Nephron (organoid): ENCODE data around the gene PIK3CD.
"Not testable (repeated sequence)": the region's sequence is repeated elsewhere in the genome, so short reads cannot be mapped to it uniquely, and the experiment has no call there.

Experiments
- H3K27ac Mint-ChIP-seq, 3 experiments: 2 replicates each; pipeline ENCODE4 v1.8.0; 2020; ENCODE audit warnings: mixed read lengths in 3 of 3, mild to moderate bottlenecking in 2 of 3, moderate library complexity in 1 of 3
- H3K27me3 Mint-ChIP-seq: 2 replicates; pipeline ENCODE4 v1.8.0; 2021; ENCODE audit warnings: low read depth, mild to moderate bottlenecking, moderate library complexity, mixed read lengths
- H3K36me3 Mint-ChIP-seq: 2 replicates; pipeline ENCODE4 v1.8.0; 2020; ENCODE audit warnings: low read depth, mixed read lengths
- H3K4me1 Mint-ChIP-seq: 2 replicates; pipeline ENCODE4 v1.8.0; 2020; ENCODE audit warnings: mixed read lengths
- H3K4me3 Mint-ChIP-seq, 3 experiments: 2 replicates each; pipeline ENCODE4 v1.8.0; 2020; ENCODE audit warnings: mild to moderate bottlenecking in 3 of 3, mixed read lengths in 3 of 3, moderate library complexity in 2 of 3
- H3K9me3 Mint-ChIP-seq: 2 replicates; pipeline ENCODE4 v1.8.0; 2020; ENCODE audit warnings: mixed read lengths
- CTCF ChIP-seq, 3 experiments: fragments of 200-600 bp; sonication (generic); IDR thresholded peaks; one replicate each; pipeline ENCODE4 v1.5.0; 2021; ENCODE audit warnings: antibody characterized with exemption in 3 of 3; ENCODE audit not compliant: unreplicated experiment in 3 of 3

Gene PIK3CD

GRCh38 chr1:9665193-9665592 is 13.7 kb downstream of the PIK3CD start:
- Mint-ChIP-seq H3K9me3 (no peaks in the 10 kb centered on the region), H3K4me3 (no peak overlapping the region), H3K27me3 (peaks cover 32% of the 10 kb centered on the region), H3K36me3 (no peaks in the 10 kb centered on the region), H3K4me1 (no peaks in the 10 kb centered on the region), H3K27ac (no peak overlapping the region)
- TF ChIP-seq CTCF (IDR thresholded peaks at IDR 0.05; ENCODE audit: unreplicated experiment in 3 of 3) = no peak

- TF ChIP-seq CTCF (IDR thresholded peaks at IDR 0.05; ENCODE audit: unreplicated experiment in 3 of 3) = no peak
- Mint-ChIP-seq H3K27ac (no peak overlapping the region), H3K4me3 (no peak overlapping the region), H3K36me3 (no peaks in the 10 kb centered on the region), H3K27me3 (peaks cover 26% of the 10 kb centered on the region), H3K4me1 (no peaks in the 10 kb centered on the region), H3K9me3 (no peaks in the 10 kb centered on the region)
These were observed 16.5 kb downstream of the PIK3CD start for GRCh38 chr1:9668080-9668479.

- no peaks in the 10 kb centered on the region for H3K4me1 Mint-ChIP-seq
- H3K27me3 Mint-ChIP-seq = peaks cover 22% of the 10 kb centered on the region
- no peaks in the 10 kb centered on the region for H3K9me3 Mint-ChIP-seq
- no peak overlapping the region for H3K27ac Mint-ChIP-seq
- no peaks in the 10 kb centered on the region for H3K36me3 Mint-ChIP-seq
- H3K4me3 Mint-ChIP-seq = no peak overlapping the region
- TF ChIP-seq CTCF (IDR thresholded peaks at IDR 0.05; ENCODE audit: unreplicated experiment in 3 of 3) = no peak
These were observed 18.6 kb downstream of the PIK3CD start for GRCh38 chr1:9670085-9670484.

- no peak overlapping the region for H3K4me3 Mint-ChIP-seq
- no peaks in the 10 kb centered on the region for H3K36me3 Mint-ChIP-seq
- H3K4me1 Mint-ChIP-seq = no peaks in the 10 kb centered on the region
- no peaks in the 10 kb centered on the region for H3K9me3 Mint-ChIP-seq
- H3K27ac Mint-ChIP-seq = no peak overlapping the region
- no peak for TF ChIP-seq CTCF (IDR thresholded peaks at IDR 0.05; ENCODE audit: unreplicated experiment in 3 of 3)
- peaks cover 16% of the 10 kb centered on the region for H3K27me3 Mint-ChIP-seq
These were observed 20.0 kb downstream of the PIK3CD start for GRCh38 chr1:9671377-9672140.

GRCh38 chr1:9672444-9672843 is 20.9 kb downstream of the PIK3CD start:
- no peak for TF ChIP-seq CTCF (IDR thresholded peaks at IDR 0.05; ENCODE audit: unreplicated experiment in 3 of 3)
- Mint-ChIP-seq H3K27ac (no peak overlapping the region), H3K4me1 (no peaks in the 10 kb centered on the region), H3K27me3 (peaks cover 16% of the 10 kb centered on the region), H3K4me3 (no peak overlapping the region), H3K9me3 (no peaks in the 10 kb centered on the region), H3K36me3 (no peaks in the 10 kb centered on the region)

- no peaks in the 10 kb centered on the region for H3K36me3 Mint-ChIP-seq
- no peak overlapping the region for H3K27ac Mint-ChIP-seq
- H3K27me3 Mint-ChIP-seq = peaks cover 9% of the 10 kb centered on the region
- no peak overlapping the region for H3K4me3 Mint-ChIP-seq
- TF ChIP-seq CTCF (IDR thresholded peaks at IDR 0.05; ENCODE audit: unreplicated experiment in 3 of 3) = no peak
- H3K4me1 Mint-ChIP-seq = no peaks in the 10 kb centered on the region
- H3K9me3 Mint-ChIP-seq = no peaks in the 10 kb centered on the region
These were observed 23.9 kb downstream of the PIK3CD start for GRCh38 chr1:9675393-9675792.

- not testable (repeated sequence) for H3K9me3 Mint-ChIP-seq, H3K27me3 Mint-ChIP-seq, H3K36me3 Mint-ChIP-seq, H3K4me1 Mint-ChIP-seq, H3K27ac Mint-ChIP-seq, H3K4me3 Mint-ChIP-seq
These were observed 24.6 kb downstream of the PIK3CD start for GRCh38 chr1:9676128-9676527.
